Fibroblast of lung (primary cell): ENCODE results near the gene CUL2.

Experiments
- EZH2 ChIP-seq: IDR thresholded peaks from 2 replicates; pipeline ENCODE4 v1.5.1; 2012; ENCODE audit warnings: low read length, control low read depth, mild to moderate bottlenecking; ENCODE audit errors: missing control alignments
- TF ChIP-seq, protein P1 (sequence below), 2 donors: IDR thresholded peaks in 1 of 2; conservative IDR thresholded peaks in 1 of 2; 1 replicate in 1 of 2; 2 replicates in 1 of 2; pipeline ENCODE4 v1.5.1; 2011 to 2012; ENCODE audit warnings: low read length in 2 of 2, control low read depth in 1 of 2, inconsistent platforms in 1 of 2, low read depth in 1 of 2, mild to moderate bottlenecking in 1 of 2

GRCh38 chr10:35035606-35036005 is 54.5 kb downstream of the CUL2 start:
- TF ChIP-seq, protein P1, sequence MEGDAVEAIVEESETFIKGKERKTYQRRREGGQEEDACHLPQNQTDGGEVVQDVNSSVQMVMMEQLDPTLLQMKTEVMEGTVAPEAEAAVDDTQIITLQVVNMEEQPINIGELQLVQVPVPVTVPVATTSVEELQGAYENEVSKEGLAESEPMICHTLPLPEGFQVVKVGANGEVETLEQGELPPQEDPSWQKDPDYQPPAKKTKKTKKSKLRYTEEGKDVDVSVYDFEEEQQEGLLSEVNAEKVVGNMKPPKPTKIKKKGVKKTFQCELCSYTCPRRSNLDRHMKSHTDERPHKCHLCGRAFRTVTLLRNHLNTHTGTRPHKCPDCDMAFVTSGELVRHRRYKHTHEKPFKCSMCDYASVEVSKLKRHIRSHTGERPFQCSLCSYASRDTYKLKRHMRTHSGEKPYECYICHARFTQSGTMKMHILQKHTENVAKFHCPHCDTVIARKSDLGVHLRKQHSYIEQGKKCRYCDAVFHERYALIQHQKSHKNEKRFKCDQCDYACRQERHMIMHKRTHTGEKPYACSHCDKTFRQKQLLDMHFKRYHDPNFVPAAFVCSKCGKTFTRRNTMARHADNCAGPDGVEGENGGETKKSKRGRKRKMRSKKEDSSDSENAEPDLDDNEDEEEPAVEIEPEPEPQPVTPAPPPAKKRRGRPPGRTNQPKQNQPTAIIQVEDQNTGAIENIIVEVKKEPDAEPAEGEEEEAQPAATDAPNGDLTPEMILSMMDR (conservative IDR thresholded peaks at IDR 0.05 in 1 of 2, IDR thresholded peaks at IDR 0.05 in 1 of 2; ENCODE audit: low read depth in 1 of 2, low read length in 2 of 2) = no peak
- no peak for TF ChIP-seq EZH2
